Measurements from ENCODE around the gene SEMA7A. TPM values are rescaled to one million over a fixed set of nuclear protein-coding genes. Genes with fewer than 3 reads are reported as not detected.

Gene SEMA7A
- total RNA-seq, 4 donors from 2014 or later: 0.20 to 5.6 (median 3.1) TPM

DNA sequence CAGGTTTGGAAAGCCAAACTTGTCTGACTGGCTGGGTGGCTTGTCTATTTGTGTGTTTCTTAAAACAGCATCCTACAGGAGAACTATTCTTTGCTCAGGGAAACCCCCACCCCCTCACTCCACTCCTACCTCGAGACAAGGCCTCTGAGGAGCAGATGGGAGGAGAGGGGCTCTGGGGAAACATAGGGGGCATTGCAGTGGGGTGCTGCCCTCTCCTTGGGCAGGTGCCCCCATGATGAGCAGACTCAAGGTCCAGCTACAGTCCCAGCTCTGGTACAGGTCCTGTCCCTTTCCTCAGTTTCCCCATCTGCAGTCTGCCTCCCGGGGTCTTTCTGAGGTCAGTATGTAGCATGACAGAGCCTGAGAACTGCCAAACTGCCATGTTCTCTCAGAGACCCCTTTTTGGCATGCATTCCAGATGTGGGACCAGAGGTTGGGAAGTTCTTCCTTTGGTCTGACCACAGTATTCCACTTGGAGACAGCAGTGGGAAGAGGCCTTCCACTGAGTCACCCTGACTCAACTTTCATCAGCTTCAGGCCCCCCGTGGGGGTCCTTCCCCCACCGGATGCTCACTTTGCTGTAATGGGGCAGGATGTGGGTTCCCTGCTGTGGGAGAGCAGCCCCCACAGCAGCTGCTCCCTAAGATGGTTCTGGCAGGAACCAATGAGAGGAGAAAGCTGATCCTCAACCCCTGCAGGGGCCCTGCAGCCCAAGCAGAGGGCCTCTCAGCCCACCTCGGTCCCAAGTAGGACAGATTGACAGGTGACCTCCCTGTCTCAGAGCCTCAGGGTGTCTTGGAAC, 34.0 kb downstream of the SEMA7A start:
- H3K27ac ChIP-seq: no peak overlapping the region
- DNase-seq: peak; percentile 22
- in situ Hi-C loops (cut with MboI; ENCODE audit: low pct_ligation_motif_present in 1 of 4, low pct_unique_long_range_greater_than_20kb in 1 of 4, low sequenced_read_pairs in 3 of 4): loop anchor here in 2 of 4 donors (25.0 kb wide), 1 partner anchor 363 kb away; no protein-coding TSS in a partner anchor

GRCh38 chr15:74399100-74399499, 34.7 kb downstream of the SEMA7A start:
- intact Hi-C loops (cut with DNase I; ENCODE audit: low total_unique reads): no loop called here
- TF ChIP-seq POLR2A (IDR thresholded peaks at IDR 0.05): no peak
- WGBS, 2 donors (ENCODE audit: low coverage in 1 of 2): 78% methylated on average over 3 of the region's 3 CpGs
- peaks cover 17% of the 10 kb centered on the region for H3K27me3 ChIP-seq
- H3K9me3 ChIP-seq: no peaks in the 10 kb centered on the region
- no peak for DNase-seq
- in situ Hi-C loops (cut with MboI; ENCODE audit: low pct_ligation_motif_present in 1 of 4, low pct_unique_long_range_greater_than_20kb in 1 of 4, low sequenced_read_pairs in 3 of 4): loop anchor here in 2 of 4 donors (25.0 kb wide), 1 partner anchor 363 kb away; no protein-coding TSS in a partner anchor
- H3K36me3 ChIP-seq: no peaks in the 10 kb centered on the region
- peaks cover 0 to 13% (median 0%) of the 10 kb centered on the region in 4 donors for H3K4me1 ChIP-seq
- H3K27ac ChIP-seq: no peak overlapping the region
- H3K4me3 ChIP-seq: no peak overlapping the region

More for the DNA sequence above, 34.0 kb downstream of the SEMA7A start:
- Histone ChIP-seq H3K27me3 (peaks cover 17% of the 10 kb centered on the region), H3K36me3 (no peaks in the 10 kb centered on the region), H3K4me3 (no peak overlapping the region), H3K9me3 (no peaks in the 10 kb centered on the region), H3K4me1 (peaks cover 0 to 13% (median 0%) of the 10 kb centered on the region in 4 donors)
- intact Hi-C loops (cut with DNase I; ENCODE audit: low total_unique reads): no loop called here
- 43% methylated on average over 5 of the region's 5 CpGs; no CpG with 5 or more reads in 1 of the 2 donors for WGBS, 2 donors (ENCODE audit: low coverage in 1 of 2)
- TF ChIP-seq EP300 (IDR thresholded peaks at IDR 0.05; ENCODE audit: low read depth) (no peak), CTCF (IDR thresholded peaks at IDR 0.05) (no peak), POLR2A (IDR thresholded peaks at IDR 0.05) (no peak), POLR2AphosphoS5 (IDR thresholded peaks at IDR 0.05) (no peak)

- no peaks in the 10 kb centered on the region for H3K9me3 ChIP-seq
- no peak overlapping the region for H3K27ac ChIP-seq
- H3K4me1 ChIP-seq: peaks cover 0 to 13% (median 0%) of the 10 kb centered on the region in 4 donors
- peaks cover 17% of the 10 kb centered on the region for H3K27me3 ChIP-seq
- in situ Hi-C loops (cut with MboI; ENCODE audit: low pct_ligation_motif_present in 1 of 4, low pct_unique_long_range_greater_than_20kb in 1 of 4, low sequenced_read_pairs in 3 of 4) (loop anchor here in 2 of 4 donors (25.0 kb wide), 1 partner anchor 364 kb away; no protein-coding TSS in a partner anchor), intact Hi-C loops (cut with DNase I; ENCODE audit: low total_unique reads) (no loop called here)
- TF ChIP-seq POLR2AphosphoS5 (IDR thresholded peaks at IDR 0.05): no peak
- TF ChIP-seq EP300 (IDR thresholded peaks at IDR 0.05; ENCODE audit: low read depth): no peak
- TF ChIP-seq CTCF (IDR thresholded peaks at IDR 0.05): no peak
- no peak for TF ChIP-seq POLR2A (IDR thresholded peaks at IDR 0.05)
- WGBS, 2 donors (ENCODE audit: low coverage in 1 of 2): 80 to 85% methylated on average over 1 to 5 of the region's 5 CpGs
- DNase-seq: no peak
- no peak overlapping the region for H3K4me3 ChIP-seq
- H3K36me3 ChIP-seq: no peaks in the 10 kb centered on the region
These were observed 35.6 kb downstream of the SEMA7A start for GRCh38 chr15:74398183-74398582.

- H3K27ac ChIP-seq: no peak overlapping the region
- no peak for TF ChIP-seq EP300 (IDR thresholded peaks at IDR 0.05; ENCODE audit: low read depth)
- TF ChIP-seq POLR2AphosphoS5 (IDR thresholded peaks at IDR 0.05): no peak
- TF ChIP-seq POLR2A (IDR thresholded peaks at IDR 0.05): no peak
- no peak for TF ChIP-seq CTCF (IDR thresholded peaks at IDR 0.05)
- intact Hi-C loops (cut with DNase I; ENCODE audit: low total_unique reads): no loop called here
- peaks cover 17% of the 10 kb centered on the region for H3K27me3 ChIP-seq
- peak; percentile 27 for DNase-seq
- in situ Hi-C loops (cut with MboI; ENCODE audit: low pct_ligation_motif_present in 1 of 4, low pct_unique_long_range_greater_than_20kb in 1 of 4, low sequenced_read_pairs in 3 of 4): loop anchor here in 2 of 4 donors (25.0 kb wide), 1 partner anchor 365 kb away; no protein-coding TSS in a partner anchor
- WGBS, 2 donors (ENCODE audit: low coverage in 1 of 2): 90% methylated on average over 6 of the region's 6 CpGs; no CpG with 5 or more reads in 1 of the 2 donors
- peaks cover 0 to 9% (median 0%) of the 10 kb centered on the region in 4 donors for H3K4me1 ChIP-seq
- no peak overlapping the region for H3K4me3 ChIP-seq
- H3K9me3 ChIP-seq: no peaks in the 10 kb centered on the region
- H3K36me3 ChIP-seq: no peaks in the 10 kb centered on the region
These were observed 36.3 kb downstream of the SEMA7A start for GRCh38 chr15:74397239-74398068.

All from transverse colon (tissue), 4 donors.